ENCODE data around the gene XRCC4. TPM values are rescaled to one million over a fixed set of nuclear protein-coding genes. Genes with fewer than 3 reads are reported as not detected.
"Not testable (repeated sequence)": the region's sequence is repeated elsewhere in the genome, so short reads cannot be mapped to it uniquely, and the experiment has no call there.

XRCC4 gene
- total and polyA plus RNA-seq, 12 donors, result 2.4 to 15.8 (median 6.3) TPM

DNA sequence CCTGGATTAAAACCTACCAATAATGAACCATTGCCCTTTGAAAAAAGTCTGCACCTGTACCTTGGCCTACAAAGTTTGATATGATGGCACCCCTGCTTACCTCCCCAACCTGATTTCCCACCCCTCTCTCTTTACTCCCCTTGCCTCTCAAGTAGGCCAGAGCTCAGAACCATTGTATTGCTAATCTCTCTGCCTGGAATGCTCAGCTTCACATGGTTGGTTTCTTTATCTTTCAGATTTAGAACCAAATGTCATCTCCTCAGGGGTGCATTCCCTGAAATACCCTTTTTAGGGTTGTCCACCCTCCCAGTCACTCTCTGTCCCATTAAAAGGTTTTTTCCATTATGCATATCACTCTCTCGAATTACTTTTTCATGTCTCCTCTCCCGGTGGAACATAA, 277.6 kb downstream of the XRCC4 start:
- no peak overlapping the region for H3K4me3 ChIP-seq
- no peaks in the 10 kb centered on the region for H3K36me3 ChIP-seq (replicated peaks in 1 of 2)
- peaks cover 0 to 5% (median 0%) of the 10 kb centered on the region in 3 donors for H3K9me3 ChIP-seq (replicated peaks in 1 of 3)
- no peak overlapping the region for H3K27ac ChIP-seq
- no peak for TF ChIP-seq POLR2A (IDR thresholded peaks at IDR 0.05)
- TF ChIP-seq, protein P1, sequence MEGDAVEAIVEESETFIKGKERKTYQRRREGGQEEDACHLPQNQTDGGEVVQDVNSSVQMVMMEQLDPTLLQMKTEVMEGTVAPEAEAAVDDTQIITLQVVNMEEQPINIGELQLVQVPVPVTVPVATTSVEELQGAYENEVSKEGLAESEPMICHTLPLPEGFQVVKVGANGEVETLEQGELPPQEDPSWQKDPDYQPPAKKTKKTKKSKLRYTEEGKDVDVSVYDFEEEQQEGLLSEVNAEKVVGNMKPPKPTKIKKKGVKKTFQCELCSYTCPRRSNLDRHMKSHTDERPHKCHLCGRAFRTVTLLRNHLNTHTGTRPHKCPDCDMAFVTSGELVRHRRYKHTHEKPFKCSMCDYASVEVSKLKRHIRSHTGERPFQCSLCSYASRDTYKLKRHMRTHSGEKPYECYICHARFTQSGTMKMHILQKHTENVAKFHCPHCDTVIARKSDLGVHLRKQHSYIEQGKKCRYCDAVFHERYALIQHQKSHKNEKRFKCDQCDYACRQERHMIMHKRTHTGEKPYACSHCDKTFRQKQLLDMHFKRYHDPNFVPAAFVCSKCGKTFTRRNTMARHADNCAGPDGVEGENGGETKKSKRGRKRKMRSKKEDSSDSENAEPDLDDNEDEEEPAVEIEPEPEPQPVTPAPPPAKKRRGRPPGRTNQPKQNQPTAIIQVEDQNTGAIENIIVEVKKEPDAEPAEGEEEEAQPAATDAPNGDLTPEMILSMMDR (IDR thresholded peaks at IDR 0.05), result no peak
- intact Hi-C loops (cut with DNase I), result no loop called here
- DNase-seq, result no peak
- H3K27me3 ChIP-seq, result no peaks in the 10 kb centered on the region
- H3K4me1 ChIP-seq (replicated peaks in 1 of 2), result no peaks in the 10 kb centered on the region
- WGBS, 4 donors, result 61 to 66% (median 63%) methylated on average over 2 of the region's 2 CpGs

GRCh38 chr5:83355482-83356014, 278.2 kb downstream of the XRCC4 start:
- H3K4me3 ChIP-seq; intact Hi-C loops (cut with DNase I); H3K27me3 ChIP-seq; H3K36me3 ChIP-seq (replicated peaks in 1 of 2); H3K27ac ChIP-seq; H3K4me1 ChIP-seq (replicated peaks in 1 of 2); DNase-seq; H3K9me3 ChIP-seq (replicated peaks in 1 of 3): not testable (repeated sequence)
- WGBS, 4 donors, result 82 to 86% (median 84%) methylated on average over 4 of the region's 4 CpGs

DNA sequence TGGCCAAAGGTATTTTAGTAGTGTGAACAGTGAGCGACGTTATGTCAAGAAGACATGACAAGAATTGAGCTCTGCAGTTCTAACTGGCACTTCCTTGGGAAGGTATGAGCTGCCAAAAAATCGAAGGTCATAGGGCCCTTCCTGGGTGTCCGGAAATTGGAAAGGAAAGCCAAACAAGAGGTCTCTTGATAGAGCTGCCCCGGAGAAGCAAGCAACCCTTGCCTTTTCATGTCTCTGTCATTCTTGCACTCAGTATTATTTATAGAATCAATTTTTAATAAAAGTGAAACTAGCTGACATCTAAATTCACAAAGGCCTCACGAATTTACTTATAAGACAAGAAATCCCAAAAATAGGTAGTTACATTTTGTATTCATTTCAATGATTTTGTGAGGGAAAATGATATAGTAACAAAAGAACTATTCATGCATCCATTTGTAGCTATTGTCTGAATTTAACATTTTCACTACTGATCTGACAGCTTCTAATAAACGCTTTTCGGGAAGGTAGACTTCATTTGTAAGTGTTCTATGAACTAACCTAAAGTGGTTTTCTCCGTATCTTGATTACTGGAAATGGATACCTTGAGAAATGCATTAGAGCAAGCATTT, 280.4 kb downstream of the XRCC4 start:
- H3K27me3 ChIP-seq, result no peaks in the 10 kb centered on the region
- H3K36me3 ChIP-seq (replicated peaks in 1 of 2), result no peaks in the 10 kb centered on the region
- H3K4me1 ChIP-seq (replicated peaks in 1 of 2), result no peaks in the 10 kb centered on the region
- H3K4me3 ChIP-seq, result no peak overlapping the region
- intact Hi-C loops (cut with DNase I), result no loop called here
- 74 to 79% (median 77%) methylated on average over 9 of the region's 9 CpGs for WGBS, 4 donors
- no peak for DNase-seq
- TF ChIP-seq, protein P1 (IDR thresholded peaks at IDR 0.05), result no peak
- no peak for TF ChIP-seq POLR2A (IDR thresholded peaks at IDR 0.05)
- no peak overlapping the region for H3K27ac ChIP-seq
- H3K9me3 ChIP-seq (replicated peaks in 1 of 3), result no peaks in the 10 kb centered on the region

- H3K27ac ChIP-seq, result no peak overlapping the region
- H3K9me3 ChIP-seq (replicated peaks in 1 of 3), result no peaks in the 10 kb centered on the region
- DNase-seq, result no peak
- H3K27me3 ChIP-seq, result no peaks in the 10 kb centered on the region
- 82 to 100% (median 90%) methylated on average over 2 of the region's 2 CpGs for WGBS, 4 donors
- H3K4me3 ChIP-seq, result no peak overlapping the region
- intact Hi-C loops (cut with DNase I), result no loop called here
- H3K36me3 ChIP-seq (replicated peaks in 1 of 2), result no peaks in the 10 kb centered on the region
- TF ChIP-seq, protein P1 (IDR thresholded peaks at IDR 0.05), result no peak
- no peak for TF ChIP-seq POLR2A (IDR thresholded peaks at IDR 0.05)
- no peaks in the 10 kb centered on the region for H3K4me1 ChIP-seq (replicated peaks in 1 of 2)
These were observed 283.2 kb downstream of the XRCC4 start for GRCh38 chr5:83360573-83360972.

DNA sequence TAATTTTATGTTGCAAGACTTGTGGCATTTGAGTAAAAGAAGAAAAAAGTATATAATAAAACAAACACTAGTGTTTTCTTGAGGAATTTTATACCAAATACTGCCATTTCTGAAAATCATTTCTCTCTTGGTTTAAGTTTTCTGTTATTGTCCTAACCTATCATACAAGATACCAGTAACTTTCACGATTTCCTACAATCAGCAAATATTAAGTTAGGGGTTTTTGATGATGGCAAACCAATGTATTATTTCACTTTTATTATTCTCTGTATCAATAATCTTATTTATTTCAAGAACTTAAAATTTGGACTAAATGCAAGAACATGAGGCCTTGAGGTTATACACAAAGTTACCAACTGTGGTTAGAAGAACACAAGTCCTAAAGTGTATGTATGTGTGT, 285.2 kb downstream of the XRCC4 start:
- no peaks in the 10 kb centered on the region for H3K36me3 ChIP-seq (replicated peaks in 1 of 2)
- no peaks in the 10 kb centered on the region for H3K27me3 ChIP-seq
- no peak for TF ChIP-seq POLR2A (IDR thresholded peaks at IDR 0.05)
- TF ChIP-seq, protein P1 (IDR thresholded peaks at IDR 0.05), result no peak
- H3K4me3 ChIP-seq, result no peak overlapping the region
- H3K4me1 ChIP-seq (replicated peaks in 1 of 2), result no peaks in the 10 kb centered on the region
- no peak overlapping the region for H3K27ac ChIP-seq
- H3K9me3 ChIP-seq (replicated peaks in 1 of 3), result no peaks in the 10 kb centered on the region
- no peak for DNase-seq
- 73 to 91% (median 83%) methylated on average over 1 of the region's 1 CpG for WGBS, 4 donors
- intact Hi-C loops (cut with DNase I), result no loop called here

Measured in adrenal gland (tissue), 12 donors.